HG02884 (cell line): ENCODE measurements around the gene RUFY4.

Experiments used
- ATAC-seq: cut with Tn5 transposase; IDR thresholded peaks from one replicate; pipeline ENCODE4 v1.9.1; 2021; ENCODE audit warnings: mild to moderate bottlenecking, moderate library complexity; ENCODE audit not compliant: unreplicated experiment

Gene RUFY4, protein sequence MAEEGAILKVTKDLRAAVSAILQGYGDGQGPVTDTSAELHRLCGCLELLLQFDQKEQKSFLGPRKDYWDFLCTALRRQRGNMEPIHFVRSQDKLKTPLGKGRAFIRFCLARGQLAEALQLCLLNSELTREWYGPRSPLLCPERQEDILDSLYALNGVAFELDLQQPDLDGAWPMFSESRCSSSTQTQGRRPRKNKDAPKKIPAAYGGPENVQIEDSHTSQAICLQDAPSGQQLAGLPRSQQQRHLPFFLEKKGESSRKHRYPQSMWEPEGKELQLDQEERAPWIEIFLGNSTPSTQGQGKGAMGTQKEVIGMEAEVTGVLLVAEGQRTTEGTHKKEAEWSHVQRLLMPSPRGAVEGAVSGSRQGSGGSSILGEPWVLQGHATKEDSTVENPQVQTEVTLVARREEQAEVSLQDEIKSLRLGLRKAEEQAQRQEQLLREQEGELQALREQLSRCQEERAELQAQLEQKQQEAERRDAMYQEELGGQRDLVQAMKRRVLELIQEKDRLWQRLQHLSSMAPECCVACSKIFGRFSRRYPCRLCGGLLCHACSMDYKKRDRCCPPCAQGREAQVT

GRCh38 chr2:218068721-218069334 lies at the start of gene RUFY4:
RUFY4 (plus strand) TSS chr2:218069253; CDS start chr2:218070606, 1,353 bp downstream.
- peak; percentile 88 for ATAC-seq

DNA sequence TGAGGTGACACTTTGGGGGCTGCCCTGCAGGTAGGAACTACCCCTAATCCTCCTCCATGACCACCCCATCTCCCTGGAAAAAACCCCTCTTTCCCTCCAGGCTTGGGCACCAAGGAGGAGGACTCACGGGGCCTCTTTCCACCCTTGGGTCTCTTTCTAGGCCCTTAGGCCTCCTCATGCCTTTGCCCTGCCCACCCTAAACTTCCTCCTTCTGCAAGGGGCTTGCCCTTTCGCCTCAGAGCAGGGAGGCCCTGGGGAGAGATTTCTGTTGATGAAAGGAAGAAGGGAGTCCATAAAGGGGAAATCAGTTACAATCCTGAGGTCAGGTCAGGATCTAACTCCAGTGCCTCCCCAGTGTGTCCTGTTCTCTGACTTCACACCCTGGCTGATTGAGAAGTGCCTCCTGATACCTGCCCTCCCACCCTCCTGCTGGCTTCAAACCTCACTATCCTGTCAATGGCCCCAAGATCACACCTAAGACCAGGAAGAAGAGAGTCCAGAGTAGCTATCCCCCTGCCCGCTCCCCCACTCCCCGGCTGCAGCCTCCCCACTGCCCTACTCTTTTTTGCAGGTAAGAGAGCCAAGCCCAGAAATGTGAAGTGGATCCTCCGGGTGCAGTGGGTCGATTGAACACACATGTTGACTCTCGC lies 49.5 kb upstream of the RUFY4 start:
- no peak for ATAC-seq

DNA sequence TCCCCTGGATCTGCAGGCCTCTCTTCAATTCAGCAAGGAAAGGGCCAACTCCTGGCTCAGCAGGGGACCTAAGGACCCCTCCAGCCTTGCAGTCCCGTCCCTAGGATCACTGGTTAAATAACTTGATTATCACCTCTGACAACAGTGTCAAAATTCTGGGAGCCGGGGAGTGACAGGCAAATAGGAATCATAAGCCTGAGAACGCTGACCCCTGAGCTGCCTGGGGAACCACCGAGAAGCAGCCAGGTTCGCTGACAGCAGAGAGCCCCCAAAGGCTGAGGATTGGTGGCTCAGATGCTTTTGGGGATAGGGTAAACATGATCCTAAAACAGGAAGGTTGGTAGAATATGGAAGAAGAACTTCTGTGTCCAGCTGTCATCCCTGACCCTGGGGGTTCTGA lies 48.8 kb upstream of the RUFY4 start:
- ATAC-seq: no peak

GRCh38 chr2:218020966-218021535 lies 48.0 kb upstream of the RUFY4 start:
- no peak for ATAC-seq

- no peak for ATAC-seq
Observed at GRCh38 chr2:218021536-218022071, 47.4 kb upstream of the RUFY4 start.

- no peak for ATAC-seq
Observed at GRCh38 chr2:218022131-218022850, 46.8 kb upstream of the RUFY4 start.

GRCh38 chr2:218022851-218023530 lies 46.1 kb upstream of the RUFY4 start:
- ATAC-seq: no peak

DNA sequence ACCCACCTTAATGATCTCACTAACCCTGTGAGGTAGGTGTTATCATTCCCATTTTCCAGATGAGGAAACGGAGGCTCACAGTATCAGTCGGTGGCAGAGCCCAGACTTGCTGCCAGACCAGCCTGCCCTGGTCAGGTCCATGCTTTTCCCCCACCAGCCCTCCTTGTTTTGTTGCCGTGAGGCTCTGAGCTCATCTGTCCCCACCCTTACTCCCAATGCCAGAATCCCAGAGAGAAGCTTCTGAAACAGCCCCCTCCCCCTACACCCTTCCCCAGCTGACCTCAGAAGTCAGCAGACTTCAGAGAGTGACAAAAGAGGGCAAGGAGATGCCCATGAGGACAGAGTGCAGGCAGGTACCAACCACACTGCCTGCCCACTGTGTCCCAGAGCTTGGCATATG lies 45.4 kb upstream of the RUFY4 start:
- ATAC-seq: no peak

- ATAC-seq: no peak
Observed at GRCh38 chr2:218024336-218024735, 44.7 kb upstream of the RUFY4 start.

DNA sequence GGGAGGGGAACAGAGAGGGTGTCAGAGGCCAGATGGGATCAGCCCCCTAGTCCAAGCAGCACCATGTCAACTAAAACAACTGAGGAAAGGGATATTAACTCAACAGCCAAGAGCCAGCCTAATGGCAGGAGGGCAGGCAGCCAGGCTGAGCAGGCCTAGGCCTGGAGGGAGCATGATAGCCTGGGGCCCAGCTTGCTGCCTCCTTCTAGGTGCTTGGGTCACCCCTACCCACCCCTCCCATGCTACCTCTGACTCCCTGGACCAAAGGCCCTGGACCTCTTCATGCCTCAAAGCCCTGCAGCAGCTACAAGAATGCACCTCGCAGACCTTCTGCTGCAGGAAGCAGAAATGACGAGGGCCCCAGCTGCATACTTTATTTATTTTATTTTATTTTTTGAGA lies 44.2 kb upstream of the RUFY4 start:
- no peak for ATAC-seq

GRCh38 chr2:218026244-218026643 lies 42.8 kb upstream of the RUFY4 start:
- no peak for ATAC-seq

- ATAC-seq: no peak
Observed at GRCh38 chr2:218026676-218027425, 42.2 kb upstream of the RUFY4 start.

DNA sequence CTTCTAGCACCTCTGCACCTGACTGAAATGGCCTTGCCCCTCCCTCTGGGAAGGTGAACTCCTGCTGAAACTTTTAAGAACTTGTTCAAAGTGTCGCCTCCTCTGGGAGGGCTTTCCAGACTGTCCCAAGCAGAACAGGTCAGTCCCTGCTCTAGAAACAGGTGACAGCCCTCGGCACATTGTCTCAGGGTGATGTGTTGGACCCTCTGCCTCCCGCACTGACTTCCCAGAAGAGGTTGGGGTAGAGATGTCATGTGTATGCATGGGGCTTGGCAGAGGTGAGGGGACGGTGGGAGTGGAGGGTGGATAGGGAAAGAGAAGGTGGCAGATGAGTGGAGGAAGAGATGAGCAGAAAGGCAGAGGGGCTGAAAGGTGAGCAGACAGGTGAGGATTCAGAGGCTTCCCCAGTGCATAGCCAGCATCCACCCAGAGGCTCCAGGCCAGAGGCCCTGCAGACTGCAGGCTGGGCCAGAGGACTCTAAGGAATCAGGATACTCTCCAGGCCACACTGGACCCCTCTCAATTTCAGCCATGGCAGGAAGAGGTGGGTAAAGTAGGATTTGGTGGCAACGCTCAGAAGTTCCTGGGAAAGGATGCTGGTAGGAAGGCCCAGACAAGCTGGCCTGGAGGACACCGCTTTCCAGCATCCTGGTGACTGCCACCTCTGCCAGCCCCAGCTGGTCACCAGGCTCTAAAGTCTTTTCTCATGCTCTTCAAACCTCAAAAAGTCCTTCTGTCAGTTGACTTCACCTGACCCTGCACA lies 41.4 kb upstream of the RUFY4 start:
- no peak for ATAC-seq

DNA sequence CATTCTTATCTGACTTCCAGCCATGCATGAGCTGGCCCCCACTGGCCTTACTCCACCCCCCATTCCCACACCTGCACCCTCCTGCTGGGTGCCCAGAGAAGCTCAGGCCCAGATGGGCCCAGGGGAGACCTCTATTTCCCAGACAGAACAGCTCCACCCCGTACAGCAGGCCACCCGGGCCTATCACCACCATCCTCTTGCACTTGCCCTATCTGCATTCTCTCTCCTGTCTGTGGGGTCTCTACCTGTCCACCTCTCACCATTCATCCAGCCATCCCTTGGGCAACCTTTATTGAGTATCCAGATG lies 40.9 kb upstream of the RUFY4 start:
- no peak for ATAC-seq

- no peak for ATAC-seq
Observed at GRCh38 chr2:218028562-218029348, 40.3 kb upstream of the RUFY4 start.

GRCh38 chr2:218029366-218030360 lies 39.4 kb upstream of the RUFY4 start:
- no peak for ATAC-seq
